HepG2 (cell line): ENCODE data around the gene SRGAP3. TPM values are rescaled to one million over a fixed set of nuclear protein-coding genes. Genes with fewer than 3 reads are reported as not detected.

Experiments
- ATAC-seq: fragments of 200-7000 bp; cut with Tn5 transposase; 3 replicates; pipeline ENCODE4 v1.9.1; 2020; ENCODE audit warnings: mild to moderate bottlenecking, moderate library complexity
- BruUV-seq: library from RNA; stranded (reverse); fragments of 400-500 nt; replicated peaks from 2 replicates; lab custom pipeline; 2021; lab: Mats Ljungman, UMichigan
- CTCF ChIA-PET: fragments of 300-600 bp; formaldehyde crosslinking; extraction: SDS; loops from one replicate; lab custom pipeline; 2021; ENCODE audit warnings: low total read pairs, inconsistent platforms, low intra/inter-chr PET ratio; lab: Yijun Ruan, JAX
- POLR2A ChIA-PET: fragments of 350-600 bp; sonication (Branson Sonifier 250); formaldehyde crosslinking; loops from one replicate; lab custom pipeline; 2020; ENCODE audit warnings: antibody characterized with exemption, inconsistent platforms; lab: Yijun Ruan, JAX
- DNase-seq: peaks from one replicate; pipeline ENCODE4 v3.0.0-alpha.2; 2015; ENCODE audit warnings: low spot score
- FAIRE-seq: peaks from 3 replicates; lab custom pipeline; 2011; peaks lifted over from hg19 to GRCh38; lab: Jason Lieb, UNC
- H2AFZ ChIP-seq: one replicate; pipeline ENCODE4 v1.6.1; 2011; ENCODE audit warnings: low read length, inconsistent platforms
- H3K27ac ChIP-seq: fragments of 300-600 bp; 3 replicates; pipeline ENCODE4 v1.8.0; 2011; ENCODE audit warnings: mixed run types, mild to moderate bottlenecking, mixed read lengths, low read length, inconsistent platforms; ENCODE audit not compliant: insufficient read depth; ENCODE audit errors: extremely low read length
- H3K27me3 ChIP-seq, 2 experiments: fragments of 200-600 bp in 1 of 2; 2 replicates in 1 of 2; 3 replicates in 1 of 2; pipeline versions ENCODE4 v1.6.0 to v1.8.0; 2011; ENCODE audit warnings: low read length in 2 of 2, mild to moderate bottlenecking in 2 of 2, moderate library complexity in 2 of 2, inconsistent platforms in 1 of 2; ENCODE audit not compliant: insufficient read depth in 2 of 2, control insufficient read depth in 1 of 2
- H3K36me3 ChIP-seq, 2 experiments: fragments of 200-600 bp in 1 of 2; replicated peaks in 1 of 2; 2 replicates in 1 of 2; 3 replicates in 1 of 2; pipeline versions ENCODE4 v1.5.1 to v1.8.0; 2011; ENCODE audit warnings: low read length in 2 of 2, inconsistent platforms in 1 of 2; ENCODE audit not compliant: insufficient read depth in 2 of 2, control insufficient read depth in 1 of 2
- H3K4me1 ChIP-seq: 2 replicates; pipeline ENCODE4 v1.5.1; 2012; ENCODE audit warnings: low read length, inconsistent platforms; ENCODE audit not compliant: insufficient read depth
- H3K4me2 ChIP-seq: 2 replicates; pipeline ENCODE4 v1.6.0; 2011; ENCODE audit warnings: low read depth, low read length, inconsistent platforms
- H3K4me3 ChIP-seq, 3 experiments: fragments of 200-600 bp in 1 of 3; sonication (generic), shearing (Covaris generic) in 1 of 3; replicated peaks in 1 of 3; 2 replicates each; pipeline ENCODE4 v1.5.1; 2011 to 2016; ENCODE audit warnings: low read length in 3 of 3, inconsistent platforms in 2 of 3, low read depth in 2 of 3, mild to moderate bottlenecking in 2 of 3, control low read depth in 1 of 3, mixed read lengths in 1 of 3; ENCODE audit not compliant: insufficient read depth in 1 of 3
- H3K79me2 ChIP-seq: one replicate; pipeline ENCODE4 v1.6.1; 2011; ENCODE audit warnings: low read length, inconsistent platforms; ENCODE audit not compliant: insufficient read depth
- H3K9ac ChIP-seq: 2 replicates; pipeline ENCODE4 v1.6.0; 2011; ENCODE audit warnings: mild to moderate bottlenecking, low read depth, low read length, inconsistent platforms; ENCODE audit not compliant: insufficient read depth
- H3K9me3 ChIP-seq: 2 replicates; pipeline ENCODE4 v1.5.1; 2012; ENCODE audit warnings: mild to moderate bottlenecking, low read length
- H4K20me1 ChIP-seq: 2 replicates; pipeline ENCODE4 v1.6.0; 2011; ENCODE audit warnings: inconsistent platforms, mild to moderate bottlenecking, low read length, moderate library complexity; ENCODE audit not compliant: insufficient read depth
- DR1 ChIP-seq: sonication (generic); formaldehyde crosslinking; IDR thresholded peaks from 2 replicates; pipeline ENCODE4 v1.8.0; 2021; ENCODE audit warnings: mild to moderate bottlenecking, missing genetic modification reagents, inconsistent platforms
- FOXA3 ChIP-seq: IDR thresholded peaks from 2 replicates; pipeline ENCODE4 v1.6.1; 2016; ENCODE audit warnings: missing genetic modification reagents, missing compliant biosample characterization
- ISX ChIP-seq: sonication (generic); formaldehyde crosslinking; conservative IDR thresholded peaks from 2 replicates; pipeline ENCODE4 v1.5.0; 2020; ENCODE audit warnings: missing genetic modification reagents
- KLF6 ChIP-seq: IDR thresholded peaks from 2 replicates; pipeline ENCODE4 v1.8.0; 2016; ENCODE audit warnings: missing biosample characterization, missing genetic modification reagents
- MAX ChIP-seq: IDR thresholded peaks from 2 replicates; pipeline ENCODE4 v1.6.1; 2012; ENCODE audit warnings: inconsistent platforms
- NCOA1 ChIP-seq: sonication (generic); formaldehyde crosslinking; IDR thresholded peaks from 2 replicates; pipeline ENCODE4 v1.9.0; 2021; ENCODE audit warnings: missing genetic modification reagents
- NFATC3 ChIP-seq: sonication (generic); formaldehyde crosslinking; IDR thresholded peaks from 2 replicates; pipeline ENCODE4 v1.5.1; 2020; ENCODE audit warnings: mild to moderate bottlenecking, missing genetic modification reagents
- RFXAP ChIP-seq: sonication (generic); formaldehyde crosslinking; IDR thresholded peaks from 2 replicates; pipeline ENCODE4 v1.4.0; 2020; ENCODE audit warnings: missing genetic modification reagents, borderline replicate concordance
- YEATS2 ChIP-seq: sonication (generic); formaldehyde crosslinking; IDR thresholded peaks from 2 replicates; pipeline ENCODE4 v1.4.0; 2020; ENCODE audit warnings: missing genetic modification reagents, borderline replicate concordance
- ZNF614 ChIP-seq: IDR thresholded peaks from 2 replicates; pipeline ENCODE4 v1.6.1; 2018; ENCODE audit warnings: missing biosample characterization, missing genetic modification reagents, inconsistent platforms, borderline replicate concordance
- ZSCAN20 ChIP-seq: sonication (generic); formaldehyde crosslinking; IDR thresholded peaks from 2 replicates; pipeline ENCODE4 v1.4.0; 2020; ENCODE audit warnings: missing genetic modification reagents, mild to moderate bottlenecking, borderline replicate concordance
- ZSCAN21 ChIP-seq: sonication (generic); formaldehyde crosslinking; IDR thresholded peaks from 2 replicates; pipeline ENCODE4 v1.8.0; 2022; ENCODE audit warnings: mild to moderate bottlenecking, missing genetic modification reagents, moderate library complexity, borderline replicate concordance
- ZXDC ChIP-seq: sonication (generic); formaldehyde crosslinking; IDR thresholded peaks from 2 replicates; pipeline ENCODE4 v1.5.0; 2020; ENCODE audit warnings: mild to moderate bottlenecking, missing genetic modification reagents
- WGBS: methylation state at CpG from one replicate; pipeline ENCODE4 v1.1.6; 2017; ENCODE audit warnings: low lambda C conversion rate; 5-methylcytosine and 5-hydroxymethylcytosine counted together
- in situ Hi-C: cut with HindIII; loops from 2 replicates; pipeline ENCODE4 v1.10.0; 2017; ENCODE audit warnings: low pct_unique_long_range_greater_than_20kb; ENCODE audit not compliant: extremely low pct_ligation_motif_present
- intact Hi-C: fragments of 100-400 bp; cut with micrococcal nuclease; formaldehyde crosslinking; loops from one replicate; pipeline ENCODE4 v1.10.0; 2022; ENCODE audit not compliant: unreplicated experiment
- polyA plus RNA-seq, 8 experiments: library from polyadenylated mRNA; depleted of rRNA in 3 of 8; stranded (reverse) in 7 of 8; unstranded in 1 of 8; fragments of >200 nt; fragmentation: Illumina TruSeq in 4 of 8; extraction: Trizol in 4 of 8; gene quantifications; 2 replicates each; pipeline versions ENCODE4 v1.2.1 to v1.2.3, GENCODE V29; 2011 to 2016; ENCODE audit warnings: low read depth in 4 of 8, missing spikeins in 1 of 8, mixed read lengths in 1 of 8; ENCODE audit not compliant: insufficient read depth in 1 of 8
- total RNA-seq, 5 experiments: library from RNA; depleted of rRNA; stranded (reverse); fragments of >200 nt; fragmentation: Illumina TruSeq; extraction: Trizol; gene quantifications; 2 replicates each; pipeline ENCODE4 v1.2.3, GENCODE V29; 2016; ENCODE audit warnings: low read depth in 1 of 5
- TF ChIP-seq, protein P1 (sequence below): sonication (generic); formaldehyde crosslinking; IDR thresholded peaks from 2 replicates; pipeline ENCODE4 v1.5.0; 2020; ENCODE audit warnings: mild to moderate bottlenecking, low read depth, missing genetic modification reagents, borderline replicate concordance

Gene SRGAP3
- total and polyA plus RNA-seq, 2 of the 13 experiments (the other 11 are each of a cell fraction or from before 2014, with no cell fraction given), result 1.2 to 1.4 TPM

DNA sequence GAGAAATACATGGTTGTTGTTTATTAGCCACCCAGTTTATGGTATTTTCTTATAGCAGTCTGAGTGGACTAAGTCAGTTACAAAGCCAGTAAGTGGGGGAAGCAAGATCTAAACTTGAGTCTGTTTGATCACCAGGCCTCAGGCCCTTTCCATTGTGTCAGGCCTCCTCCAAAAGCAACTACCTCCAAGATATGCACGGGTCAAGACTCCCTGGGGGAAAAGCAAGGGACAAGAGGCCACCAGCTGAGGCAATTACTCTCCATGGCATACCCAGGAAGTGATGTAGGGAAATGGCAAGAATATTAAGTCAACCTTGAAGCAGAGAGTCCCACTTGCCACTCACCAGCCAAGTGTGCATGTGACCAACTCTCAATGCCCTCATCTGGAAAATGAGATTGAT is 28.6 kb upstream of the SRGAP3 start (continued):
- no peak for TF ChIP-seq ZXDC (CRISPR knock-in tag)
- TF ChIP-seq NFATC3, result no peak

GRCh38 chr3:9276761-9277370 is 27.4 kb upstream of the SRGAP3 start:
- Histone ChIP-seq H3K27me3 (no peaks in the 10 kb centered on the region), H3K36me3 (no peaks in the 10 kb centered on the region), H3K9ac (no peak overlapping the region), H4K20me1 (no peaks in the 10 kb centered on the region), H3K4me3 (no peak overlapping the region), H3K4me1 (no peaks in the 10 kb centered on the region), H3K4me2 (no peak overlapping the region)
- intact Hi-C loops, result no loop called here
- CTCF ChIA-PET, result no interaction called here
- BruUV-seq, result no TSS peak
- WGBS, result 45% methylated on average over 6 of the region's 6 CpGs
- FAIRE-seq, result no peak
- ATAC-seq, result no peak
- no peak for TF ChIP-seq MAX
- TF ChIP-seq ZSCAN20 (CRISPR knock-in tag), result no peak
- no peak for TF ChIP-seq NCOA1
- TF ChIP-seq, protein P1, sequence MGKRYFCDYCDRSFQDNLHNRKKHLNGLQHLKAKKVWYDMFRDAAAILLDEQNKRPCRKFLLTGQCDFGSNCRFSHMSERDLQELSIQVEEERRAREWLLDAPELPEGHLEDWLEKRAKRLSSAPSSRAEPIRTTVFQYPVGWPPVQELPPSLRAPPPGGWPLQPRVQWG (CRISPR knock-in tag), result no peak
- no peak for TF ChIP-seq RFXAP (CRISPR knock-in tag)
- no peak for TF ChIP-seq FOXA3
- no peak for TF ChIP-seq DR1
- TF ChIP-seq YEATS2 (CRISPR knock-in tag), result no peak
- TF ChIP-seq ZNF614 (CRISPR knock-in tag), result no peak
- no peak for TF ChIP-seq KLF6 (CRISPR knock-in tag)
- TF ChIP-seq ISX (CRISPR knock-in tag), result no peak
- no peak for TF ChIP-seq ZSCAN21 (CRISPR knock-in tag)
- TF ChIP-seq, all 625 proteins: peak for 0
- Histone ChIP-seq H3K9me3 (no peaks in the 10 kb centered on the region), H3K27ac (no peak overlapping the region), H2AFZ (no peak overlapping the region), H3K79me2 (no peaks in the 10 kb centered on the region)
- POLR2A ChIA-PET, result no interaction called here
- in situ Hi-C loops, result no loop called here
- DNase-seq, result no peak
